OCI-LY7 (cell line): ENCODE results near the gene PYM1.

ENCODE experiments used
- CTCF ChIP-seq: fragments of 200-600 bp; sonication (generic); conservative IDR thresholded peaks from 2 replicates; pipeline ENCODE4 v1.5.1; 2014; ENCODE audit warnings: mild to moderate bottlenecking, antibody characterized with exemption, low read length, moderate library complexity, mixed read lengths
- EZH2phosphoT487 ChIP-seq: fragments of 200-600 bp; sonication (generic); IDR thresholded peaks from 2 replicates; pipeline ENCODE4 v1.6.1; 2018; ENCODE audit warnings: low read depth, borderline replicate concordance, mild to moderate bottlenecking, mixed run types, antibody characterized with exemption, low read length, moderate library complexity, mixed read lengths

- no peak for TF ChIP-seq CTCF
- no peak for TF ChIP-seq EZH2phosphoT487
Measured at GRCh38 chr12:55972456-55972855, 44.8 kb upstream of the PYM1 start.
